ENCODE data around the gene FPR3. TPM values are rescaled to one million over a fixed set of nuclear protein-coding genes. Genes with fewer than 3 reads are reported as not detected.

FPR3 gene
- total and polyA plus RNA-seq, 2 experiments from 2014 or later: not detected

DNA sequence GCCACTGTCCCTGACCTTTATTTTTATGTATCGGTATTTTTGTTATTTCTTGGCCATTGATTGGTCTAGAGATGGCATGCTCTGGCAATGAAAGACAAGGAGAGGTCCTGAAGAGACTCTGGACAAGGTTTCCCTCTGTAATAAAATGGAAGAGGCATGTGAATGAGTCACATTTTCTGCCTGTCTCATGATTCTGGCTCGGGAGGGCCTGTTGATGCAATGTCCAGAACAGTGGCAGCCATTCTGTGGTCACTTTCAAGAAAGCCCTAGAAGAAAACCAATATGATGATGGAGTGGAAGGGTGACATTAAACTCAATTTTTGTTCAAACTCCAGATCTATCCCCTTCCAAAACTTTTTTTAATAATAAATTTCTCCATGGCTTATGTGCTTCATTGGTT is 2.0 kb upstream of the FPR3 start:
- Mint-ChIP-seq H3K27me3 (ENCODE audit: insufficient read depth, low read depth, poor library complexity) (peaks cover 2% of the 10 kb centered on the region), H3K4me3 (no peak overlapping the region), H3K9me3 (peaks cover 74% of the 10 kb centered on the region), H3K36me3 (ENCODE audit: low read depth) (peaks cover 4% of the 10 kb centered on the region), H3K27ac (no peak overlapping the region), H3K4me1 (no peaks in the 10 kb centered on the region)
- ATAC-seq (no peak), DNase-seq (ENCODE audit: low spot score) (no peak)
- Histone ChIP-seq H3K4me2 (no peak overlapping the region), H3K36me3 (ENCODE audit: insufficient read depth) (no peaks in the 10 kb centered on the region), H2AFZ (no peak overlapping the region), H3K4me3 (no peak overlapping the region), H3K9me2 (ENCODE audit: insufficient read depth) (peaks cover 12% of the 10 kb centered on the region; the same call in 1 of the 2 replicates), H3F3A (replicated peaks; ENCODE audit: low read depth) (no peaks in the 10 kb centered on the region), H3K27me3 (ENCODE audit: insufficient read depth) (no peaks in the 10 kb centered on the region), H3K79me2 (replicated peaks; ENCODE audit: insufficient read depth) (no peaks in the 10 kb centered on the region), H3K27ac (ENCODE audit: low read depth) (no peak overlapping the region), H4K20me1 (replicated peaks; ENCODE audit: insufficient read depth) (no peaks in the 10 kb centered on the region), H3K4me1 (ENCODE audit: insufficient read depth) (no peaks in the 10 kb centered on the region)
- TF ChIP-seq EZH2phosphoT487 (IDR thresholded peaks at IDR 0.05; ENCODE audit: unreplicated experiment) (no peak), ZNF114 (CRISPR knock-in tag; IDR thresholded peaks at IDR 0.05) (no peak), STAT1 (IDR thresholded peaks at IDR 0.05; ENCODE audit: unreplicated experiment) (no peak), POLR2AphosphoS5 (IDR thresholded peaks at IDR 0.05; ENCODE audit: low read depth) (no peak), ZNF331 (CRISPR knock-in tag; IDR thresholded peaks at IDR 0.05; ENCODE audit: low read depth) (no peak), CREB1 (CRISPR knock-in tag; IDR thresholded peaks at IDR 0.05; ENCODE audit: low read depth) (no peak), JUNB (IDR thresholded peaks at IDR 0.05; ENCODE audit: unreplicated experiment) (no peak)
- TF ChIP-seq, protein P1, sequence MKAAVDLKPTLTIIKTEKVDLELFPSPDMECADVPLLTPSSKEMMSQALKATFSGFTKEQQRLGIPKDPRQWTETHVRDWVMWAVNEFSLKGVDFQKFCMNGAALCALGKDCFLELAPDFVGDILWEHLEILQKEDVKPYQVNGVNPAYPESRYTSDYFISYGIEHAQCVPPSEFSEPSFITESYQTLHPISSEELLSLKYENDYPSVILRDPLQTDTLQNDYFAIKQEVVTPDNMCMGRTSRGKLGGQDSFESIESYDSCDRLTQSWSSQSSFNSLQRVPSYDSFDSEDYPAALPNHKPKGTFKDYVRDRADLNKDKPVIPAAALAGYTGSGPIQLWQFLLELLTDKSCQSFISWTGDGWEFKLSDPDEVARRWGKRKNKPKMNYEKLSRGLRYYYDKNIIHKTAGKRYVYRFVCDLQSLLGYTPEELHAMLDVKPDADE (IDR thresholded peaks at IDR 0.05): no peak

DNA sequence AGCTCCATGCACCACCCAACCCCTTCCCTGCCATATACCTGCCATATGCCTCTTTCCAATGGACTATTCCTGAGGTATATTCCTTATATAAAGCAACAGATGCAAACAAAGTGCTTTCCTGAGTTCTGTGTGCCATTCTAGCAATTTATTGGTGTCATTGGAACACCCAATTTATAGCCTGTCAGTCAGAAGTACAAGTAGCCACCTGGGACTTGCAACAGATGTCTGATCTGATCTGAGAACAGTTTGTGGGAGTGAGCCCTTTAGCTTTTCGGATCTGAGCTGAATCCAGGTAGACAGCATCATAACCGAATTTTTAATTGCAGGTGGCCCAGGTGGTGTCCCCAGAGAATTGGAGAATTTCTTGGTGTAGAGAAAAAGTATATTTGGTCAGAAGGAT is 963 bp upstream of the FPR3 start:
- Histone ChIP-seq H3K4me3 (no peak overlapping the region), H3K27me3 (ENCODE audit: insufficient read depth) (no peaks in the 10 kb centered on the region), H2AFZ (no peak overlapping the region), H3F3A (replicated peaks; ENCODE audit: low read depth) (no peaks in the 10 kb centered on the region), H3K27ac (ENCODE audit: low read depth) (no peak overlapping the region), H4K20me1 (replicated peaks; ENCODE audit: insufficient read depth) (no peaks in the 10 kb centered on the region), H3K4me1 (ENCODE audit: insufficient read depth) (no peaks in the 10 kb centered on the region), H3K9me2 (ENCODE audit: insufficient read depth) (peaks cover 12% of the 10 kb centered on the region; the same call in 1 of the 2 replicates), H3K4me2 (no peak overlapping the region), H3K79me2 (replicated peaks; ENCODE audit: insufficient read depth) (no peaks in the 10 kb centered on the region), H3K36me3 (ENCODE audit: insufficient read depth) (no peaks in the 10 kb centered on the region)
- no peak overlapping the region for H3K27ac Mint-ChIP-seq
- peaks cover 71% of the 10 kb centered on the region for H3K9me3 Mint-ChIP-seq
- H3K36me3 Mint-ChIP-seq (ENCODE audit: low read depth): peaks cover 5% of the 10 kb centered on the region
- no peaks in the 10 kb centered on the region for H3K4me1 Mint-ChIP-seq
- no peak overlapping the region for H3K4me3 Mint-ChIP-seq
- ATAC-seq: no peak
- peaks cover 2% of the 10 kb centered on the region for H3K27me3 Mint-ChIP-seq (ENCODE audit: insufficient read depth, low read depth, poor library complexity)
- DNase-seq (ENCODE audit: low spot score): no peak
- no peak for TF ChIP-seq EZH2 (IDR thresholded peaks at IDR 0.05; ENCODE audit: low read depth, unreplicated experiment)
- TF ChIP-seq ZNF331 (CRISPR knock-in tag; IDR thresholded peaks at IDR 0.05; ENCODE audit: low read depth): no peak
- TF ChIP-seq EZH2phosphoT487 (IDR thresholded peaks at IDR 0.05; ENCODE audit: unreplicated experiment): no peak
- TF ChIP-seq JUNB (IDR thresholded peaks at IDR 0.05; ENCODE audit: unreplicated experiment): no peak
- TF ChIP-seq, protein P2, sequence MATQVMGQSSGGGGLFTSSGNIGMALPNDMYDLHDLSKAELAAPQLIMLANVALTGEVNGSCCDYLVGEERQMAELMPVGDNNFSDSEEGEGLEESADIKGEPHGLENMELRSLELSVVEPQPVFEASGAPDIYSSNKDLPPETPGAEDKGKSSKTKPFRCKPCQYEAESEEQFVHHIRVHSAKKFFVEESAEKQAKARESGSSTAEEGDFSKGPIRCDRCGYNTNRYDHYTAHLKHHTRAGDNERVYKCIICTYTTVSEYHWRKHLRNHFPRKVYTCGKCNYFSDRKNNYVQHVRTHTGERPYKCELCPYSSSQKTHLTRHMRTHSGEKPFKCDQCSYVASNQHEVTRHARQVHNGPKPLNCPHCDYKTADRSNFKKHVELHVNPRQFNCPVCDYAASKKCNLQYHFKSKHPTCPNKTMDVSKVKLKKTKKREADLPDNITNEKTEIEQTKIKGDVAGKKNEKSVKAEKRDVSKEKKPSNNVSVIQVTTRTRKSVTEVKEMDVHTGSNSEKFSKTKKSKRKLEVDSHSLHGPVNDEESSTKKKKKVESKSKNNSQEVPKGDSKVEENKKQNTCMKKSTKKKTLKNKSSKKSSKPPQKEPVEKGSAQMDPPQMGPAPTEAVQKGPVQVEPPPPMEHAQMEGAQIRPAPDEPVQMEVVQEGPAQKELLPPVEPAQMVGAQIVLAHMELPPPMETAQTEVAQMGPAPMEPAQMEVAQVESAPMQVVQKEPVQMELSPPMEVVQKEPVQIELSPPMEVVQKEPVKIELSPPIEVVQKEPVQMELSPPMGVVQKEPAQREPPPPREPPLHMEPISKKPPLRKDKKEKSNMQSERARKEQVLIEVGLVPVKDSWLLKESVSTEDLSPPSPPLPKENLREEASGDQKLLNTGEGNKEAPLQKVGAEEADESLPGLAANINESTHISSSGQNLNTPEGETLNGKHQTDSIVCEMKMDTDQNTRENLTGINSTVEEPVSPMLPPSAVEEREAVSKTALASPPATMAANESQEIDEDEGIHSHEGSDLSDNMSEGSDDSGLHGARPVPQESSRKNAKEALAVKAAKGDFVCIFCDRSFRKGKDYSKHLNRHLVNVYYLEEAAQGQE (IDR thresholded peaks at IDR 0.05; ENCODE audit: unreplicated experiment): no peak
- TF ChIP-seq POLR2AphosphoS5 (IDR thresholded peaks at IDR 0.05; ENCODE audit: low read depth): no peak
- TF ChIP-seq, protein P3, sequence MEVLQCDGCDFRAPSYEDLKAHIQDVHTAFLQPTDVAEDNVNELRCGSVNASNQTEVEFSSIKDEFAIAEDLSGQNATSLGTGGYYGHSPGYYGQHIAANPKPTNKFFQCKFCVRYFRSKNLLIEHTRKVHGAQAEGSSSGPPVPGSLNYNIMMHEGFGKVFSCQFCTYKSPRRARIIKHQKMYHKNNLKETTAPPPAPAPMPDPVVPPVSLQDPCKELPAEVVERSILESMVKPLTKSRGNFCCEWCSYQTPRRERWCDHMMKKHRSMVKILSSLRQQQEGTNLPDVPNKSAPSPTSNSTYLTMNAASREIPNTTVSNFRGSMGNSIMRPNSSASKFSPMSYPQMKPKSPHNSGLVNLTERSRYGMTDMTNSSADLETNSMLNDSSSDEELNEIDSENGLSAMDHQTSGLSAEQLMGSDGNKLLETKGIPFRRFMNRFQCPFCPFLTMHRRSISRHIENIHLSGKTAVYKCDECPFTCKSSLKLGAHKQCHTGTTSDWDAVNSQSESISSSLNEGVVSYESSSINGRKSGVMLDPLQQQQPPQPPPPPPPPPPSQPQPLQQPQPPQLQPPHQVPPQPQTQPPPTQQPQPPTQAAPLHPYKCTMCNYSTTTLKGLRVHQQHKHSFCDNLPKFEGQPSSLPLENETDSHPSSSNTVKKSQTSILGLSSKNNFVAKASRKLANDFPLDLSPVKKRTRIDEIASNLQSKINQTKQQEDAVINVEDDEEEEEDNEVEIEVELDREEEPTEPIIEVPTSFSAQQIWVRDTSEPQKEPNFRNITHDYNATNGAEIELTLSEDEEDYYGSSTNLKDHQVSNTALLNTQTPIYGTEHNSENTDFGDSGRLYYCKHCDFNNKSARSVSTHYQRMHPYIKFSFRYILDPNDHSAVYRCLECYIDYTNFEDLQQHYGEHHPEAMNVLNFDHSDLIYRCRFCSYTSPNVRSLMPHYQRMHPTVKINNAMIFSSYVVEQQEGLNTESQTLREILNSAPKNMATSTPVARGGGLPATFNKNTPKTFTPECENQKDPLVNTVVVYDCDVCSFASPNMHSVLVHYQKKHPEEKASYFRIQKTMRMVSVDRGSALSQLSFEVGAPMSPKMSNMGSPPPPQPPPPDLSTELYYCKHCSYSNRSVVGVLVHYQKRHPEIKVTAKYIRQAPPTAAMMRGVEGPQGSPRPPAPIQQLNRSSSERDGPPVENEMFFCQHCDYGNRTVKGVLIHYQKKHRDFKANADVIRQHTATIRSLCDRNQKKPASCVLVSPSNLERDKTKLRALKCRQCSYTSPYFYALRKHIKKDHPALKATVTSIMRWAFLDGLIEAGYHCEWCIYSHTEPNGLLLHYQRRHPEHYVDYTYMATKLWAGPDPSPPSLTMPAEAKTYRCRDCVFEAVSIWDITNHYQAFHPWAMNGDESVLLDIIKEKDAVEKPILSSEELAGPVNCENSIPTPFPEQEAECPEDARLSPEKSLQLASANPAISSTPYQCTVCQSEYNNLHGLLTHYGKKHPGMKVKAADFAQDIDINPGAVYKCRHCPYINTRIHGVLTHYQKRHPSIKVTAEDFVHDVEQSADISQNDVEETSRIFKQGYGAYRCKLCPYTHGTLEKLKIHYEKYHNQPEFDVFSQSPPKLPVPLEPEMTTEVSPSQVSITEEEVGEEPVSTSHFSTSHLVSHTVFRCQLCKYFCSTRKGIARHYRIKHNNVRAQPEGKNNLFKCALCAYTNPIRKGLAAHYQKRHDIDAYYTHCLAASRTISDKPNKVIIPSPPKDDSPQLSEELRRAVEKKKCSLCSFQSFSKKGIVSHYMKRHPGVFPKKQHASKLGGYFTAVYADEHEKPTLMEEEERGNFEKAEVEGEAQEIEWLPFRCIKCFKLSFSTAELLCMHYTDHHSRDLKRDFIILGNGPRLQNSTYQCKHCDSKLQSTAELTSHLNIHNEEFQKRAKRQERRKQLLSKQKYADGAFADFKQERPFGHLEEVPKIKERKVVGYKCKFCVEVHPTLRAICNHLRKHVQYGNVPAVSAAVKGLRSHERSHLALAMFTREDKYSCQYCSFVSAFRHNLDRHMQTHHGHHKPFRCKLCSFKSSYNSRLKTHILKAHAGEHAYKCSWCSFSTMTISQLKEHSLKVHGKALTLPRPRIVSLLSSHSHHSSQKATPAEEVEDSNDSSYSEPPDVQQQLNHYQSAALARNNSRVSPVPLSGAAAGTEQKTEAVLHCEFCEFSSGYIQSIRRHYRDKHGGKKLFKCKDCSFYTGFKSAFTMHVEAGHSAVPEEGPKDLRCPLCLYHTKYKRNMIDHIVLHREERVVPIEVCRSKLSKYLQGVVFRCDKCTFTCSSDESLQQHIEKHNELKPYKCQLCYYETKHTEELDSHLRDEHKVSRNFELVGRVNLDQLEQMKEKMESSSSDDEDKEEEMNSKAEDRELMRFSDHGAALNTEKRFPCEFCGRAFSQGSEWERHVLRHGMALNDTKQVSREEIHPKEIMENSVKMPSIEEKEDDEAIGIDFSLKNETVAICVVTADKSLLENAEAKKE (CRISPR knock-in tag; IDR thresholded peaks at IDR 0.05): no peak
- TF ChIP-seq NANOG (IDR thresholded peaks at IDR 0.05; ENCODE audit: borderline replicate concordance): no peak
- no peak for TF ChIP-seq ZNF114 (CRISPR knock-in tag; IDR thresholded peaks at IDR 0.05)

Measured in GM23338 (cell line).